Measurements from ENCODE around the gene ZNF827.

DNA sequence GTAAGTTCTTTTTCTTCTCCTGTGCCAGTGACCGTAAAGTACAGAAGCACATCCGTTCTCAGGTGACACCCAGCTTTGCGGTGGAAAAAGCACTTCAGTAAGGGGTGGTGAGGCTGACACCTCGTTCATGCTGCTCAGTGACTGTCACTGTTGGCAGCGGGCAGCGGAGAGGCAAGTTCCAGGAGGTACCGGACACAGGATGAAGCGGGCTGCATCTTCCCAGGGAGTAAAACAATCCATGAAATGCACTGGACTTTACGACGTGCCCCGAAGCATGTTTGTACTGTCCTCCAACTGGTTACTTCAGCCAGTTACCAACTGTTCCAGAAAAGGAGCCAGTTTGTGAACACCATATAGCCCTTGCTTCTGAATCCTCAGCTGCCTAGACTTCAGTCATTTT, 110.7 kb downstream of the ZNF827 start:
- no peak for TF ChIP-seq POLR2AphosphoS5 (IDR thresholded peaks at IDR 0.05)
- TF ChIP-seq, protein P1, sequence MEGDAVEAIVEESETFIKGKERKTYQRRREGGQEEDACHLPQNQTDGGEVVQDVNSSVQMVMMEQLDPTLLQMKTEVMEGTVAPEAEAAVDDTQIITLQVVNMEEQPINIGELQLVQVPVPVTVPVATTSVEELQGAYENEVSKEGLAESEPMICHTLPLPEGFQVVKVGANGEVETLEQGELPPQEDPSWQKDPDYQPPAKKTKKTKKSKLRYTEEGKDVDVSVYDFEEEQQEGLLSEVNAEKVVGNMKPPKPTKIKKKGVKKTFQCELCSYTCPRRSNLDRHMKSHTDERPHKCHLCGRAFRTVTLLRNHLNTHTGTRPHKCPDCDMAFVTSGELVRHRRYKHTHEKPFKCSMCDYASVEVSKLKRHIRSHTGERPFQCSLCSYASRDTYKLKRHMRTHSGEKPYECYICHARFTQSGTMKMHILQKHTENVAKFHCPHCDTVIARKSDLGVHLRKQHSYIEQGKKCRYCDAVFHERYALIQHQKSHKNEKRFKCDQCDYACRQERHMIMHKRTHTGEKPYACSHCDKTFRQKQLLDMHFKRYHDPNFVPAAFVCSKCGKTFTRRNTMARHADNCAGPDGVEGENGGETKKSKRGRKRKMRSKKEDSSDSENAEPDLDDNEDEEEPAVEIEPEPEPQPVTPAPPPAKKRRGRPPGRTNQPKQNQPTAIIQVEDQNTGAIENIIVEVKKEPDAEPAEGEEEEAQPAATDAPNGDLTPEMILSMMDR (IDR thresholded peaks at IDR 0.05), result no peak
- no peak for TF ChIP-seq POLR2A (IDR thresholded peaks at IDR 0.05)
- no peak for TF ChIP-seq EP300 (IDR thresholded peaks at IDR 0.05)

Data from gastroesophageal sphincter (tissue), 3 donors.